Measurements from ENCODE around the gene NKX1-2.
"Not testable (repeated sequence)": the region's sequence is repeated elsewhere in the genome, so short reads cannot be mapped to it uniquely, and the experiment has no call there.

Gene NKX1-2

GRCh38 chr10:124453960-124454610 lies 4.2 kb upstream of the NKX1-2 start:
- DNase-seq (ENCODE audit: low read depth in 1 of 2, low spot score in 1 of 2) = no peak

DNA sequence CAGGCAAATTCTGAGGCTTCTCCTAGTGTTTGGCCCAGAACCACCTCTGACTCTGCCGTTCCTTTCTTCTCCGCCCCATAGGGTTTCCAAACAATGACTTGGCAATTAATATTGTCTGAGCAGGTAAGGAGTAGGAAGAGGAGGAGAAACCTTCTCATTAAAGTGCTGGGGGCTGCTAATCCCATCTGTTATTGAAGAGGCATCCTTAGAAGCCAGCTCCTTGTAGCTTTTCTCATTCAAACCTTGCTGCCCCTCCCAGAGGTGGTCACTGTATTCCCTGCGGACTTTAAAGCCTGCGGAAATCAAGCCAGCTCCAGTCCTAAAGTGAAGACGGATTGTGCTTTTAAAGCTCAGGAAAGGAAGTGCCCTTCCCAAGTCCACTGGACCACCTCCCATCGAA lies 1.4 kb upstream of the NKX1-2 start:
- no peak for DNase-seq (ENCODE audit: low read depth in 1 of 2, low spot score in 1 of 2)

DNA sequence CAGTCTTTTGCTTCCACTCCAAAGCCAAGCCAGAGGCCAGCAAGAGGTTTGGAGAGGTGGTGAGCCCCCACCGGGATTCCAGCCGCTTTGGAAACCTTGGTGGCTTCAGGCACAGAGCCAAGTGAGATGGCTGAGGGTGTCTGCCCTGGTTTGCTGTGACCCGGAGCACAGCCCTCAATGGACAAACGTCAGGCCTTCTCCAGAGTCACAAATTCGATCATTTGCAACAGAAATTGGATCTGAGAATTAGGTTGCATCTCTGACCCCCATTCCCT lies 885 bp upstream of the NKX1-2 start:
- DNase-seq (ENCODE audit: low read depth in 1 of 2, low spot score in 1 of 2) = no peak

DNA sequence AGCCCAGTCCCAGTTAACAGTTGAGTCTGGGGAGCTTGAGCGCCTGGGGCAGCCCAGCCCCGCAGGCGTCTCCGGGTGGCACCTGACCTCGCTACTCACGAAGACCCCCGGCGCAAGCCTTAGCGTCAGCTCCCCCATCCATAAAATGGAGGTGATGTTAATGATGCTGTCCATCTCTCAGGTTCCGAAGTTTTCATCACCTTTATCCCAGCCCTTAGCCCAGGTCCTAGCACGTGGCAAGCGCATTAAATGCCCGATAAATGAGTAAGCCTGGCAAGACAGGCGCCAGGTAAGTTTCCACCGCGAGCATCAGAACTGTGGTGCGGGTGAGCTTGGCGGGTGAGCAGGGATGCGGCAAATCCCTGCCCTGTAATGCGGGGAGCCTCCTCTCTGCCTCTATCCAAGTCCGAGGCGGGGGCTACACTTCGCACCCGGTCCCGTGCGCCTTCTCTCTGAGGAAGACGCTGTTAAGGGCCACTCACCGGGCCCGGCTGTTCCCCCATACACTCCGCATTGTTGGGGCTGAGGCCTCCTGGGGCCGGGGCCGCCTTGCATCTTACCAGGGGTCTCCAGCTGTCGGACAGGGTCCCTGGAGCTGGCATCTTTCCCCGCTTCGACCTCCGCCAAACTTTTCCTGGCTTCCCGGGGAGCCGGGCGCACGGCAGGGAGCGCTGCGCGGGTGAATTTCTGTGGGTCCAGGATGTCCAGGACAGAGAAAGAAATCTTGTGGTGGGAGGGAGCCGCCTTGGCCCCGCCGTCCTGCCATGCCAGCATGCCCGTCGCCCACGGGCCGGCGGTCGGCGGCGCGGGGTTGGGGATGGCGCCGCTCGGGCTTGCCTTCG lies 444 bp downstream of the NKX1-2 start:
- DNase-seq (ENCODE audit: low read depth in 1 of 2, low spot score in 1 of 2) = no peak

- DNase-seq (ENCODE audit: low read depth in 1 of 2, low spot score in 1 of 2) = no peak
Observed at GRCh38 chr10:124448696-124449169, 1.1 kb downstream of the NKX1-2 start.

DNA sequence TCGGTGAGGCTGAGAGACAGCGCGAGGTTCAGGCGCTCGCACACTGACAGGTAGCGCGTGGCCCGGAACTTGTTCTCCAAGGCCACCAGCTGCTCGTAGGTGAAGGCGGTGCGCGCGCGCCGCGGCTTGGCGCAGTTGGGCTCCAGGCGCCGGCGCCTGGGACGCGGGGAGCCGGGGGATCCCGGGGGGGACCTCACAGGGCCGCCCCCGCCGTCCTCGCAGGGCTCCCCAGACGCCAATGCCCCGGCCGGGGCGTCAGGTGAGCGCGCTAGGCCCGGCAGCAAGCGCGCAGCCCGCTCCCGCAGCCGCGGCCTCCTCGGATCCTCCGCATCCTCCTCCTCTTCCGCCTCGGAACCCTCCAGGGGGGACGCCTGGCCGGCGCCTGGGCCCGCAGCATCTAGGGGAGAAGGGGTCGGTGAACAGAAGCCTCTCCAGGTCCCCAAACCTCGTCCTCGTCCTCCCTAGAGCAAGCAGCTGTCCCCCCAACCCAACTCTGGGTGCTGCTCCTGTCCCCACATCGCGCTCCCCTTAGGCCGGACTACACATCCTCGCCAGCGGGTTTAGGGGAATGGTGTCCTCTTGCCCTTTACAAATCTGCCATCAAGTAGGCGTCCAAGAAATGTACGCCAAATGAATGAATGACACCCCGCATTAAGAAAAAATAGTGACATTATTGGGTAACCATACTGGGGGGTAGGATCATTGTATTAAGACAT lies 1.9 kb downstream of the NKX1-2 start:
- no peak for DNase-seq (ENCODE audit: low read depth in 1 of 2, low spot score in 1 of 2)

- no peak for DNase-seq (ENCODE audit: low read depth in 1 of 2, low spot score in 1 of 2)
Observed at GRCh38 chr10:124446830-124447750, 2.7 kb downstream of the NKX1-2 start.

- DNase-seq (ENCODE audit: low read depth in 1 of 2, low spot score in 1 of 2) = not testable (repeated sequence)
Observed at GRCh38 chr10:124441694-124442093, 8.1 kb downstream of the NKX1-2 start.

DNA sequence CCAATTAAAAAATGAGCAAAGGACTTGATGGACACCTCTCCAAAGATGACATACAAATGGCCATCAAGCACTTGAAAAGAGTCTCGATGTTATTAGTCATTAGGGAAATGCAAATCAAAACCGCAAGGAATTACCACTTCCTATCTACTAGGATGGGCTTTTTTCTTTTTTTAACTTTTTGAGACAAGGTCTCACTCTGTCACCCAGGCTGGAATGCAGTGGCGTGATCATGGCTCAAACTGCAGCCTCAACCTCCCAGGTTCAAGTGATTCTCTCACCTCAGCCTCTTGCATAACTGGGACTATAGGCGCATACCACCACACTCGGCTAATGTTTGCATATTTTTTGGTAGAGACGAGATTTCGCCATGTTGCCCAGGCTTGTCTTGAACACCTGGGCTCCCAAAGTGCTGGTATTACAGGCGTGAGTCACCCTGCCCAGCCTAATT lies 13.6 kb downstream of the NKX1-2 start:
- DNase-seq (ENCODE audit: low read depth in 1 of 2, low spot score in 1 of 2) = no peak

- DNase-seq (ENCODE audit: low read depth in 1 of 2, low spot score in 1 of 2) = not testable (repeated sequence)
Observed at GRCh38 chr10:124435683-124436082, 14.2 kb downstream of the NKX1-2 start.

GRCh38 chr10:124433461-124433860 lies 16.4 kb downstream of the NKX1-2 start:
- DNase-seq (ENCODE audit: low read depth in 1 of 2, low spot score in 1 of 2) = no peak

GRCh38 chr10:124430077-124430476 lies 19.8 kb downstream of the NKX1-2 start:
- no peak for DNase-seq (ENCODE audit: low read depth in 1 of 2, low spot score in 1 of 2)

DNA sequence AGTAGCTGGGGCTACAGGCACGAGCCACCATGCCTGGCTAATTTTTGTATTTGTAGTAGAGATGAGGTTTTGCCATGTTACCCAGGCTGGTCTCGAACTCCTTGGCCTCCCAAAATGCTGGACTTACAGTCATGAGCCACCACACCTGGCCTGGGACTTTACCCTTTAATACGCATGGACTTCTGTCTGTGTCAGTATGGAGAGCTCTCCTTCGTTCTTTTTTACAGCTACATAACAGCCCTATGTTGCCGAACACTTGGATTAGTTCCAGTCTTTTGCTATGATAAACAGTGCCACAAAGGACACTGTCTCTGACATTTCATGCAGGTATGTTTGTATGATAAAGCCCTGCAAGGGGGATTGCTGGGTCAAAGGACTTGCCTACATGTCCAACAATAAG lies 20.3 kb downstream of the NKX1-2 start:
- DNase-seq (ENCODE audit: low read depth in 1 of 2, low spot score in 1 of 2) = no peak

- no peak for DNase-seq (ENCODE audit: low read depth in 1 of 2, low spot score in 1 of 2)
Observed at GRCh38 chr10:124428207-124428777, 21.5 kb downstream of the NKX1-2 start.

DNA sequence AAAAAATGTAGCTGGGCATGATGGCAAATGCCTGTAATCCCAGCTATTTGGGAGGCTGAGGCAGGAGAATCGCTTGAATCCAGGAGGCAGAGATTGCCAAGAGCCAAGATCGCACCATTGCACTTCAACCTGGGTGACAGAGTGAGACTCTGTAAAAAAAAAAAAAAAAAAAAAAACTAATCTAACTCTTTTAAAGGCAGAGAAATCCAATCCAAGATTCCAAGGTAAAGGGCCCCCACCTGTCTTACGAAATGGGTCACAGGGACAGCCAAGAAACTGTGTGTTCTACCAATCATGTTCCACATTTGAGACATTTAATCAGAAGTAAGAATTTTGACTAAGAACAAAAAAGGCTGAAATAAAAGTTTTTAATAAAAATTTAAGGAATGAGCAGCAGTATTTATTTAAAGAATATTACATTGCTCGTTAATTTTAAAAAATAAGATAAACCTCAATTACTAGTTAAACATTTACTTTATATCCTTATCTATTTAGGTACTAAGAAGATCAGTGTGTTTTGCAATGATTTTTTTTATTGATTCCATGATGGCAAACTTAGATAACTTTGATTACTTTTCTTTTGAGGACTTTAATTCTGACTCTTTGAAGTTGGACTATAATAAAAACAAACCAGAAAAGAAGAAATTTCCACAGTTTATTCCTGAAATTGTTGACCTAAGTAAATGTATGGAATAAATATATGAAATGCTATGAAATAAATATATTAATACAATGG lies 24.4 kb downstream of the NKX1-2 start:
- no peak for DNase-seq (ENCODE audit: low read depth in 1 of 2, low spot score in 1 of 2)

DNA sequence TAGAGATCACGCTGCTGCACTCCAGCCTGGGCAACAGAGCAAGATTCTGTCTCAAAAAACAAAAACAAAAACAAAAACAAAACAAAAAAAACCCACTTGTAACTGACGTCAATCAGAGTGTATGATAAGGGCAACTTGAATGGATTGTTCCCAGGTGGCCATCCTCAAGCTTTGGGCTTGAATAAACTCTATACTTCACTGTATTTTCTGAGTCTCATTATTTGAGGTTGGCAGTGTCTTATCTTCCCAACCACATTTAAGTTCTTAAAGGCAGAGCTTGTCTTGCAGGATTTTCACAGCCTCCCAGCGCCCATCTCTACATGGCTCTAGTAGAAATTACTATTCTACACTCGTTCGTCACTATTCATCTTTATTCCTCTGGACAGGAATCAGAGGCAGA lies 26.0 kb downstream of the NKX1-2 start:
- no peak for DNase-seq (ENCODE audit: low read depth in 1 of 2, low spot score in 1 of 2)

DNA sequence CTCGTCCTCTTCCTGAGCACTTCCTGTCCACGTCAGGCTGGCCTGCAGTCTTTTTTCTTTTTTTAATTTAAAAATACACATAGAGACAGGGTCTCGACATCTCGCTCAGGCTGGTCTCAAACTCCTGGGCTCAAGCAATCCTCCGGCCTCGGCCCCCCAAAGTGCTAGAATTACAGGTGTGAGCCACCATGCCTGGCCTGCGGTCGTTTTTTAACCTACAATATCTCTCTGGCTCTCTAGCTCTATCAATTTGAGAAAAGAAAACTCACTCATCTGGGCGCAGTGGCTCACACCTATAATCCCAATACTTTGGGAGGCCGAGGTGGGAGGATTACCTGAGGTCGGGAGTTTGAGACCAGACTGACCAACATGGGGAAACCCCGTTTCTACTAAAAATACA lies 27.1 kb downstream of the NKX1-2 start:
- DNase-seq (ENCODE audit: low read depth in 1 of 2, low spot score in 1 of 2) = no peak

GRCh38 chr10:124420254-124420653 lies 29.6 kb downstream of the NKX1-2 start:
- DNase-seq (ENCODE audit: low read depth in 1 of 2, low spot score in 1 of 2) = no peak

DNA sequence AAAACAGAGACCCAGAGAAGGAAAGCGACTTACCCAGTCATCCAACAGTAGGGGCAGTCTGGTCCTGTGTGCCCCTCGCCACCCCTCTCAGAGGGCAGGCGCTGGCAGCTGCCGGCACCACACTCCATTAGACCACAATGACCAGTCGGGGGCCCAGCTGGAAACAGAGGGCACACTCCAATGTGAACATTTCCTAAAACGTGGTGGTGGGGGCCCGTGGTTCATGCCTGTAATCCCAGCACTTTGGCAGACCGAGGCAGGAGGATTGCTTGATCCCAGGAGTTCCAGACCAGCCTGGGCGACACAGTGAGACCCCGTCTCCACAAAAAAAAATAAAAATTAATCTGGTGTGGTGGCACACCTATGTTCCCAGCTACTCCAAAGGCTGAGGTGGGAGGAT lies 30.2 kb downstream of the NKX1-2 start:
- DNase-seq (ENCODE audit: low read depth in 1 of 2, low spot score in 1 of 2) = no peak

Data from activated CD4-positive, alpha-beta T cell treated with anti-CD3 and anti-CD28 coated beads, Interleukin-2, amount 50 U/mL, for 24 hours (primary cell).